22Rv1 (cell line): ENCODE data around the gene ZNF423.

Source experiments
- H3K27ac ChIP-seq: fragments of 450-650 bp; 2 replicates; pipeline ENCODE4 v1.5.1; 2017
- ZFX ChIP-seq: fragments of 450-650 bp; IDR thresholded peaks from 2 replicates; pipeline ENCODE4 v1.6.1; 2017; ENCODE audit warnings: antibody characterized with exemption, borderline replicate concordance
- TF ChIP-seq, protein P1 (sequence below): fragments of 450-650 bp; IDR thresholded peaks from 2 replicates; pipeline ENCODE4 v1.5.1; 2017; ENCODE audit warnings: mild to moderate bottlenecking

ZNF423 gene

DNA sequence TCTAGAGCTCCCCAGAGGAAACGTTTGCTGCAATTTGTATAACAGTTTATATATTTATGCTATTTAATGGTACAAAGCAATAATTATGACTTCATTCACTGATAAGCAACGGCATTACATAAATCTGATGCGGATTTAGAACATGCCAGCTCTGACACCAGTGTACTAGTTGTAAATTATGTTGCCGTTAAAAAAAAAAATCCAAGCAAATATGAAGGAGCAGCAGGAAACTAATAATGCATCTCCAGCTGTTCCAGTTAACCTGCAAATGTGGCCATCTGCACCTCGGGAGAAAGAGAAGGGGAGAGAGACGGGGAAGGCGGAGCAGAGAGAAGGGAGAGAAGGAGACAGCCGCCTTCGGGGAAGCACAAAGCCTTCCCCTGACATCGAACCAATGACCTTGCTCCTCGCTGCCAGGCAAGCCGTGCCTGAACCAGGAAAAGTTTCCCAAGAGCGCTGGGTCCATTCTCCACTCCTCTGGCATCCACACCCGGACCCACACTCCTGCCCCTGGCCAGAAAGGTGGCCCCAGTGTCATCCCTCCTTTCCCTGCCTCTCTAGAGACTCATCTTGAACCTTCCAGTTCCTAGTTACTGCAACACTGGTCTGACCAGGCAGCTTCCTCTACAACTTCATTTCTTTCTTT lies 307.5 kb downstream of the ZNF423 start:
- H3K27ac ChIP-seq = no peak overlapping the region
- no peak for TF ChIP-seq ZFX
- TF ChIP-seq, protein P1, sequence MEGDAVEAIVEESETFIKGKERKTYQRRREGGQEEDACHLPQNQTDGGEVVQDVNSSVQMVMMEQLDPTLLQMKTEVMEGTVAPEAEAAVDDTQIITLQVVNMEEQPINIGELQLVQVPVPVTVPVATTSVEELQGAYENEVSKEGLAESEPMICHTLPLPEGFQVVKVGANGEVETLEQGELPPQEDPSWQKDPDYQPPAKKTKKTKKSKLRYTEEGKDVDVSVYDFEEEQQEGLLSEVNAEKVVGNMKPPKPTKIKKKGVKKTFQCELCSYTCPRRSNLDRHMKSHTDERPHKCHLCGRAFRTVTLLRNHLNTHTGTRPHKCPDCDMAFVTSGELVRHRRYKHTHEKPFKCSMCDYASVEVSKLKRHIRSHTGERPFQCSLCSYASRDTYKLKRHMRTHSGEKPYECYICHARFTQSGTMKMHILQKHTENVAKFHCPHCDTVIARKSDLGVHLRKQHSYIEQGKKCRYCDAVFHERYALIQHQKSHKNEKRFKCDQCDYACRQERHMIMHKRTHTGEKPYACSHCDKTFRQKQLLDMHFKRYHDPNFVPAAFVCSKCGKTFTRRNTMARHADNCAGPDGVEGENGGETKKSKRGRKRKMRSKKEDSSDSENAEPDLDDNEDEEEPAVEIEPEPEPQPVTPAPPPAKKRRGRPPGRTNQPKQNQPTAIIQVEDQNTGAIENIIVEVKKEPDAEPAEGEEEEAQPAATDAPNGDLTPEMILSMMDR = no peak

DNA sequence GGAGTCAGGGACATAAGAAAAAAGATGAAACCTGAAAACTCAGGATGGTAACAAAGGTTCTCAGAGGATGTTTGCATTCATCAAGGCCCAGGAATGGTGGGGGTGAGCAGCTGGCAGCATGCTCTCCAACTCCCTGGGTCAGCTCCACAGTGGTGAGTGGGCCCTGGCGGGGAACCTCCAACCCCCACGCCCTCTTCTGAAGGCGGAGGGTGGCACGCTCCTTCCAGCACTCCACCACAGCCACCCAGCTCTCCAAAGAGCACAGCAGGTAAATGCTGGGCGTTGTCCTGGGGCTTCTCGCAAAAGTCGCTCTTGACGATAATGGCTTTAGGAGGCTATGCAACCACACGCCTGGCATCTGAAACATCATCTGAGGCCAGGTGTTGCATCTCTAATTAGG lies 308.5 kb downstream of the ZNF423 start:
- TF ChIP-seq ZFX = no peak
- TF ChIP-seq, protein P1 = no peak
- no peak overlapping the region for H3K27ac ChIP-seq

DNA sequence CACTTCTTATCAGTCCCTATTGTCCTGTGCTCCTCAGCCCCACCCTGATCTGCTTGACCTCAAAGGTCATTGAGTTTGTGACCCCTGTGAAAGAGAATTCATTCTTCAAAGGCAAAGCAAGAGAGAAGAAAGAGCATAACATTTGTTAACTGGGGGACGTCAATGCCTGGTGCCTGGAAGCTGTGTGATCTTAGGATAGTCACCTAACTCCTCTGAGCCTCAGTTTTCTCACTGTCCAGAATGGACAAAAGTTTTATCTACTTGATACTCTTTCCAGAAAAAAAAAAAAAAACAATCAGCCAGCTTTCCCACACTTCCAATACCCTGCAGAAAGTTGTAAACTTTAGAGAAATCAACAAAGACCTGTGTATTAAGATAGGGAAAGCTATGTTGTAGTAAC lies 309.2 kb downstream of the ZNF423 start:
- TF ChIP-seq, protein P1 = no peak
- no peak for TF ChIP-seq ZFX
- no peak overlapping the region for H3K27ac ChIP-seq

DNA sequence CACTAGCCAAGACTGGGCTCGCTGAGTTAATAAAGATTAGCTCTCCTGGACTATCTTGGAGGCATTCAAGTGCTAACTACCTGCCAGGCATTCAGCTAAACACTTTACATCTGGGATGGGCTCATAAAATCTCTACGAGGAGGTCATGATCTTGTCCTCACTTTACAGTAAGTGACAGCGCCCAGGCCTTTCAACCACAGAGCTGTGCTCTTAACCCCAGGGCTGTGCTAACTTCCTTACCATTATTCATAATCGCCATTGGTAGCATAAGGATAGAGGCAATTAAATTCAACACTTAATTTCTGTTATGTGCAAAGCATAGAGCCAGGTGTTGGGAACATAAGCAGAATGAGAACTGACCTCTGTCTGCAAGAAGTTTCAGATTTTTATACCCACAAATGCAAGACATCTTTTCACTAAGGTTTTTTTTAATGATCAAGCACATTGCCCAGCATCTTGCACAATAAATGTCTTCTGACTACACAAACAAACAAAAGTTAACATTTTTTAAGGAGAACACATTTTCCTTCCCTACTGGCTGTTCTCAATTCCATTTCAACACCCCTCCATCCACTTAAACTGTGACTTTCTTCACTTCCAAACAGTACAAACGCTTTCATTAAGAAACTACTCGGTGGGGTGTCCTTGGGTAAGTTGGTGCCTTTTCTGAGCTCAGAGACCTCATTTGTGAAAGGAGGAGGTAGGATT lies 310.0 kb downstream of the ZNF423 start:
- H3K27ac ChIP-seq = no peak overlapping the region
- TF ChIP-seq, protein P1 = no peak
- TF ChIP-seq ZFX = no peak

DNA sequence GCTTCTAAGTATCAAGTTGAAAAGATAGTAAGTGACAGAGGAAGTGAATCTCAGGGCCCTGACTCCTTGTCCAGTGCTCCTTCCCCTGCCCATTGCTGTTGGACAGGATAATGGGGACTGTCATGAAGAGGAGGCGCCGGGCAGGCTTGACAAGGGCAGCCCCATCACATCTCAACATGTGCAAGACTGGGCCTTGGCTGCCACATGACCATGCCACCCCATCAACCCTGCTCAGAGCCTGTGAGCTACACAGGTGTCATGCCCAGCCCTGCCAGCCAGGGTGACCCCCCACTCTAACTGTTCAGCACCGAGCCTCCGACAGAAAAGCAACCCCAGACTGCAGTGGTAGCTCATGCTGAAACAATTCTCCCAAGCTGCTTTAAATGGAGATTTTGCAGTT lies 310.7 kb downstream of the ZNF423 start:
- no peak for TF ChIP-seq ZFX
- TF ChIP-seq, protein P1 = no peak
- no peak overlapping the region for H3K27ac ChIP-seq

DNA sequence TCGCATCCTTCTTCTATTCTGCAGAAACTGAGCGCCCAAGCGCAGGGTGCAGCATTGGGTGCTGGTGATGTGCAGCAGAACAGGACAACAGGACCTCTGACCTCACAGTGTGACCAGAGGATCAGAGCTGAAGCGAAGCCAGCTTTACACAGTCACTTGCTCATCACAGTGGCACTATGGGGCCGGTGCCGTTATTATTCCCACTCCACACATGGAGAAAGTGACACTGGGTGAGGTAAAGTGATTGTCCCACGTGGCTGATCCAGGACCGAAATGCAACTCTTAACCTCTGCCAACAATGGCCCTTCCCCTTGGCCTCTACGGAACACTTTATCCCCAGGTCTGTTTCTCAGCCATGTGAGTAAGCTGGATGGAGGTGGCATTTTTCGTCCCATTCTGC lies 311.1 kb downstream of the ZNF423 start:
- TF ChIP-seq, protein P1 = no peak
- no peak for TF ChIP-seq ZFX
- H3K27ac ChIP-seq = no peak overlapping the region

DNA sequence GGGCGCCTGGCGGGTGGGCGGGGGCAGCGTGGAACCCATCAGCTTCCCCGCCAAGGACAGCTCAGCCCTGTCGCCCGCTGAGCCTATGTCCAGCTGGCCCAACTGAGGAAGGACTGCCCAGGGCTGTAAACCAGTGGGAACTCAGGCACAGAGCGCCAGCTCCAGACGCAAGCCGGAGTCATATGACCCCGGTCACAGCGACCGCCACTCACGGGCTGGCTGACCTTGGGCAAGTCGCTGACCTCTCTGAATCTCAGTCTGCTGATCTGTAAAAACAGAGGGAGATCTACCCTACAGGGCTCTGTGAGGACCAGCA lies 312.3 kb downstream of the ZNF423 start:
- no peak overlapping the region for H3K27ac ChIP-seq
- TF ChIP-seq ZFX = no peak
- TF ChIP-seq, protein P1 = no peak
